CD14-positive monocyte (primary cell): ENCODE data around the gene ACP7. TPM values are rescaled to one million over a fixed set of nuclear protein-coding genes. Genes with fewer than 3 reads are reported as not detected.

Experiments
- DNase-seq, 3 donors: peaks; one replicate each; pipeline ENCODE4 v3.0.0-alpha.2; 2011 to 2022
- H2AFZ ChIP-seq: 2 replicates; pipeline ENCODE4 v1.6.0; 2012; ENCODE audit warnings: mild to moderate bottlenecking, low read depth, low read length, inconsistent platforms; ENCODE audit not compliant: insufficient read depth, poor library complexity, severe bottlenecking
- H3K27ac ChIP-seq, 2 donors: 1 replicate in 1 of 2; 2 replicates in 1 of 2; pipeline ENCODE4 v1.5.1; 2012 to 2013; ENCODE audit warnings: low read length in 2 of 2, control low read depth in 1 of 2, inconsistent platforms in 1 of 2, low read depth in 1 of 2, mild to moderate bottlenecking in 1 of 2
- H3K27me3 ChIP-seq, 2 donors: one replicate each; pipeline versions ENCODE4 v1.6.0 to v1.6.1; 2011 to 2013; ENCODE audit warnings: low read length in 2 of 2; ENCODE audit not compliant: control insufficient read depth in 2 of 2, insufficient read depth in 2 of 2
- H3K36me3 ChIP-seq, 2 donors: replicated peaks in 1 of 2; 1 replicate in 1 of 2; 2 replicates in 1 of 2; pipeline versions ENCODE4 v1.5.1 to v1.6.1; 2012 to 2013; ENCODE audit warnings: low read length in 2 of 2, control low read depth in 1 of 2, inconsistent platforms in 1 of 2, mild to moderate bottlenecking in 1 of 2; ENCODE audit not compliant: insufficient read depth in 2 of 2, control insufficient read depth in 1 of 2
- H3K4me1 ChIP-seq, 2 donors: 1 replicate in 1 of 2; 2 replicates in 1 of 2; pipeline versions ENCODE4 v1.5.1 to v1.6.1; 2012 to 2013; ENCODE audit warnings: low read length in 2 of 2, control low read depth in 1 of 2, inconsistent platforms in 1 of 2, mild to moderate bottlenecking in 1 of 2, moderate library complexity in 1 of 2; ENCODE audit not compliant: insufficient read depth in 2 of 2, control insufficient read depth in 1 of 2
- H3K4me2 ChIP-seq: replicated peaks from 2 replicates; pipeline ENCODE3; 2012; ENCODE audit warnings: low read length, moderate library complexity, mild to moderate bottlenecking; ENCODE audit not compliant: poor library complexity, severe bottlenecking; ENCODE audit errors: extremely low read depth
- H3K4me3 ChIP-seq, 3 experiments: fragments of 200-600 bp in 1 of 3; sonication (generic) in 1 of 3; replicated peaks in 1 of 3; 1 replicate in 2 of 3; 2 replicates in 1 of 3; pipeline ENCODE4 v1.5.1; 2011 to 2013; ENCODE audit warnings: low read length in 3 of 3, mild to moderate bottlenecking in 3 of 3, control low read depth in 2 of 3, low read depth in 2 of 3, inconsistent platforms in 1 of 3, moderate library complexity in 1 of 3
- H3K79me2 ChIP-seq: 2 replicates; pipeline ENCODE4 v1.6.0; 2012; ENCODE audit warnings: mild to moderate bottlenecking, control low read depth, inconsistent platforms, low read length, moderate library complexity; ENCODE audit not compliant: insufficient read depth
- H3K9ac ChIP-seq: 2 replicates; pipeline ENCODE4 v1.6.0; 2017; ENCODE audit warnings: low read length, mild to moderate bottlenecking; ENCODE audit not compliant: insufficient read depth, poor library complexity, severe bottlenecking
- H3K9me3 ChIP-seq, 2 donors: replicated peaks in 1 of 2; 1 replicate in 1 of 2; 2 replicates in 1 of 2; pipeline versions ENCODE4 v1.5.1 to v1.6.1; 2012 to 2013; ENCODE audit warnings: low read length in 2 of 2, control low read depth in 1 of 2; ENCODE audit not compliant: control insufficient read depth in 1 of 2, insufficient read depth in 1 of 2
- H4K20me1 ChIP-seq: 2 replicates; pipeline ENCODE4 v1.6.0; 2012; ENCODE audit warnings: mild to moderate bottlenecking, low read length, control low read depth, moderate library complexity; ENCODE audit not compliant: insufficient read depth
- H3K27ac Mint-ChIP-seq, 7 donors: one replicate each; pipeline ENCODE4 v1.8.0; 2020; ENCODE audit warnings: mild to moderate bottlenecking in 7 of 7, mixed read lengths in 7 of 7, moderate library complexity in 6 of 7, inconsistent platforms in 2 of 7
- H3K27me3 Mint-ChIP-seq, 3 donors: one replicate each; pipeline ENCODE4 v1.8.0; 2021 to 2022; ENCODE audit warnings: low read depth in 3 of 3, mild to moderate bottlenecking in 3 of 3, mixed read lengths in 3 of 3, moderate library complexity in 3 of 3, inconsistent platforms in 1 of 3
- H3K36me3 Mint-ChIP-seq, 2 donors: one replicate each; pipeline ENCODE4 v1.8.0; 2020; ENCODE audit warnings: mixed read lengths in 2 of 2, inconsistent platforms in 1 of 2, mild to moderate bottlenecking in 1 of 2
- H3K4me1 Mint-ChIP-seq: one replicate; pipeline ENCODE4 v1.8.0; 2020; ENCODE audit warnings: mild to moderate bottlenecking, mixed read lengths
- H3K4me3 Mint-ChIP-seq, 2 donors: one replicate each; pipeline ENCODE4 v1.8.0; 2020; ENCODE audit warnings: mild to moderate bottlenecking in 2 of 2, mixed read lengths in 2 of 2, moderate library complexity in 1 of 2
- H3K9me3 Mint-ChIP-seq, 7 donors: one replicate each; pipeline ENCODE4 v1.8.0; 2020 to 2022; ENCODE audit warnings: mixed read lengths in 7 of 7, mild to moderate bottlenecking in 6 of 7, moderate library complexity in 6 of 7, inconsistent platforms in 2 of 7
- CTCF ChIP-seq: fragments of 200-600 bp; IDR thresholded peaks from one replicate; pipeline ENCODE4 v1.8.0; 2022; ENCODE audit warnings: antibody characterized with exemption, mild to moderate bottlenecking
- WGBS: methylation state at CpG from one replicate; pipeline ENCODE4 v1.1.5; 2013; ENCODE audit warnings: missing lambda C conversion rate; ENCODE audit not compliant: insufficient coverage; 5-methylcytosine and 5-hydroxymethylcytosine counted together
- intact Hi-C, 2 donors: fragments of 100-400 bp; cut with micrococcal nuclease; formaldehyde crosslinking; loops; one replicate each; pipeline versions ENCODE4 v1.15.0 to v1.15.1; 2023
- polyA plus RNA-seq, 3 donors: library from polyadenylated mRNA; depleted of rRNA in 1 of 3; unstranded in 2 of 3; stranded (reverse) in 1 of 3; fragments of 300-500 nt in 2 of 3; fragments of >200 nt in 1 of 3; fragmentation: Illumina TruSeq in 2 of 3; gene quantifications; 1 replicate in 2 of 3; 2 replicates in 1 of 3; pipeline ENCODE4 v1.2.3, GENCODE V29; 2012 to 2021

Gene ACP7
- polyA plus RNA-seq, 3 donors = not detected

GRCh38 chr19:39052846-39053245, 31.3 kb upstream of the ACP7 start:
- no peaks in the 10 kb centered on the region for H3K4me1 Mint-ChIP-seq
- H3K36me3 Mint-ChIP-seq = no peaks in the 10 kb centered on the region
- WGBS = 96% methylated on average over 7 of the region's 9 CpGs
- H4K20me1 ChIP-seq = no peaks in the 10 kb centered on the region
- peaks cover 0 to 14% (median 1%) of the 10 kb centered on the region in 7 donors for H3K9me3 Mint-ChIP-seq
- TF ChIP-seq CTCF = no peak
- H3K36me3 ChIP-seq = no peaks in the 10 kb centered on the region
- H3K27me3 ChIP-seq = no peaks in the 10 kb centered on the region
- no peak overlapping the region for H3K9ac ChIP-seq
- H2AFZ ChIP-seq = no peak overlapping the region
- H3K4me1 ChIP-seq = no peaks in the 10 kb centered on the region
- H3K79me2 ChIP-seq = no peaks in the 10 kb centered on the region
- H3K27me3 Mint-ChIP-seq = peaks cover 4 to 10% (median 7%) of the 10 kb centered on the region in 3 donors
- no peak overlapping the region for H3K4me2 ChIP-seq
- no peak for DNase-seq
- H3K4me3 ChIP-seq = no peak overlapping the region
- no peak overlapping the region for H3K27ac Mint-ChIP-seq
- H3K9me3 ChIP-seq = no peaks in the 10 kb centered on the region
- H3K27ac ChIP-seq = no peak overlapping the region
- no peak overlapping the region for H3K4me3 Mint-ChIP-seq
- intact Hi-C loops = no loop called here

- WGBS = 89% methylated on average over 17 of the region's 18 CpGs
- no peak for DNase-seq
- Histone ChIP-seq H3K27me3 (no peaks in the 10 kb centered on the region), H3K27ac (no peak overlapping the region), H3K36me3 (no peaks in the 10 kb centered on the region), H3K4me2 (no peak overlapping the region), H3K4me1 (no peaks in the 10 kb centered on the region), H3K9ac (no peak overlapping the region), H3K4me3 (no peak overlapping the region), H3K9me3 (no peaks in the 10 kb centered on the region), H3K79me2 (no peaks in the 10 kb centered on the region), H2AFZ (no peak overlapping the region), H4K20me1 (no peaks in the 10 kb centered on the region)
- Mint-ChIP-seq H3K9me3 (peaks cover 0 to 14% (median 1%) of the 10 kb centered on the region in 7 donors), H3K27me3 (peaks cover 3 to 9% (median 7%) of the 10 kb centered on the region in 3 donors), H3K4me3 (no peak overlapping the region), H3K27ac (no peak overlapping the region), H3K4me1 (no peaks in the 10 kb centered on the region), H3K36me3 (no peaks in the 10 kb centered on the region)
- TF ChIP-seq CTCF = no peak
- intact Hi-C loops = no loop called here
Observed at GRCh38 chr19:39053276-39054090, 30.7 kb upstream of the ACP7 start.
